Measurements from ENCODE around the gene RABAC1. TPM values are rescaled to one million over a fixed set of nuclear protein-coding genes. Genes with fewer than 3 reads are reported as not detected.

RABAC1 gene
- total RNA-seq, 1 experiment from 2014 or later, result 66.3 TPM

DNA sequence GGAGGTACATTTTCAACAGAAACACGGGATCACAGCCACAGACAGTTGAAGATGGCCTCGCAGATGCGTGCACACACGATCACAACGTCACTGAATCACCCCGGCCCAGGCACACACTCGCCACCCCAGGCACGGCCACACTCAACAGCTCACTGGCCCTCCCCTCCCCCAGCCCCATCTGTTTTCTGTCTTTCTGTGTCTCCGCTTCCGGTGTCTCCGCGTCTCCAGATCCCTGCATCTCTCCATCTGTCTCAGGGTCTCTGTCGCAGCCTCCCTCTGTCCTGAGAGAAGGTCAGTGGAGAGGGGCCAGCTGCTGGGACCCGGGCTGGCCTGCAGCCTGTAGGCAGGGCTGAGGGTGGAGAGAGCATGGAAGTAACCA, 38.7 kb upstream of the RABAC1 start:
- H3K27me3 ChIP-seq (ENCODE audit: insufficient read depth, low read length), result peaks cover 24% of the 10 kb centered on the region; the same call in 1 of the 2 replicates
- no peak overlapping the region for H3K4me3 ChIP-seq (replicated peaks in 1 of 2; ENCODE audit: low read depth in 1 of 2, low read length in 2 of 2)
- H3K9me3 ChIP-seq (ENCODE audit: control insufficient read depth in 1 of 2, insufficient read depth in 1 of 2, low read depth in 1 of 2, low read length in 2 of 2), result no peaks in the 10 kb centered on the region
- intact Hi-C loops (cut with micrococcal nuclease), result loop anchor here (1.0 to 10.0 kb wide), 2 partner anchors 25 to 97 kb away; no protein-coding TSS in a partner anchor
- no peaks in the 10 kb centered on the region for H4K20me1 ChIP-seq (ENCODE audit: insufficient read depth)
- H3K36me3 ChIP-seq (ENCODE audit: control insufficient read depth in 1 of 2, insufficient read depth in 2 of 2, low read length in 2 of 2), result no peaks in the 10 kb centered on the region
- H3K27ac ChIP-seq (ENCODE audit: low read depth, low read length), result no peak overlapping the region
- H2AFZ ChIP-seq (ENCODE audit: low read depth, low read length, poor library complexity, severe bottlenecking), result no peak overlapping the region
- BruUV-seq (replicated peaks), result no TSS peak
- ATAC-seq (no peak), DNase-seq (ENCODE audit: low read depth, low spot score) (no peak)
- TF ChIP-seq EZH2 (IDR thresholded peaks at IDR 0.05), result no peak
- no peak for TF ChIP-seq CBX3 (IDR thresholded peaks at IDR 0.05; ENCODE audit: low read depth)
- TF ChIP-seq, protein P1, sequence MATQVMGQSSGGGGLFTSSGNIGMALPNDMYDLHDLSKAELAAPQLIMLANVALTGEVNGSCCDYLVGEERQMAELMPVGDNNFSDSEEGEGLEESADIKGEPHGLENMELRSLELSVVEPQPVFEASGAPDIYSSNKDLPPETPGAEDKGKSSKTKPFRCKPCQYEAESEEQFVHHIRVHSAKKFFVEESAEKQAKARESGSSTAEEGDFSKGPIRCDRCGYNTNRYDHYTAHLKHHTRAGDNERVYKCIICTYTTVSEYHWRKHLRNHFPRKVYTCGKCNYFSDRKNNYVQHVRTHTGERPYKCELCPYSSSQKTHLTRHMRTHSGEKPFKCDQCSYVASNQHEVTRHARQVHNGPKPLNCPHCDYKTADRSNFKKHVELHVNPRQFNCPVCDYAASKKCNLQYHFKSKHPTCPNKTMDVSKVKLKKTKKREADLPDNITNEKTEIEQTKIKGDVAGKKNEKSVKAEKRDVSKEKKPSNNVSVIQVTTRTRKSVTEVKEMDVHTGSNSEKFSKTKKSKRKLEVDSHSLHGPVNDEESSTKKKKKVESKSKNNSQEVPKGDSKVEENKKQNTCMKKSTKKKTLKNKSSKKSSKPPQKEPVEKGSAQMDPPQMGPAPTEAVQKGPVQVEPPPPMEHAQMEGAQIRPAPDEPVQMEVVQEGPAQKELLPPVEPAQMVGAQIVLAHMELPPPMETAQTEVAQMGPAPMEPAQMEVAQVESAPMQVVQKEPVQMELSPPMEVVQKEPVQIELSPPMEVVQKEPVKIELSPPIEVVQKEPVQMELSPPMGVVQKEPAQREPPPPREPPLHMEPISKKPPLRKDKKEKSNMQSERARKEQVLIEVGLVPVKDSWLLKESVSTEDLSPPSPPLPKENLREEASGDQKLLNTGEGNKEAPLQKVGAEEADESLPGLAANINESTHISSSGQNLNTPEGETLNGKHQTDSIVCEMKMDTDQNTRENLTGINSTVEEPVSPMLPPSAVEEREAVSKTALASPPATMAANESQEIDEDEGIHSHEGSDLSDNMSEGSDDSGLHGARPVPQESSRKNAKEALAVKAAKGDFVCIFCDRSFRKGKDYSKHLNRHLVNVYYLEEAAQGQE (IDR thresholded peaks at IDR 0.05; ENCODE audit: low read depth), result no peak
- TF ChIP-seq, protein P2, sequence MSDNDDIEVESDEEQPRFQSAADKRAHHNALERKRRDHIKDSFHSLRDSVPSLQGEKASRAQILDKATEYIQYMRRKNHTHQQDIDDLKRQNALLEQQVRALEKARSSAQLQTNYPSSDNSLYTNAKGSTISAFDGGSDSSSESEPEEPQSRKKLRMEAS (IDR thresholded peaks at IDR 0.05), result no peak
- no peak for TF ChIP-seq SRF (IDR thresholded peaks at IDR 0.05; ENCODE audit: low read depth)
- TF ChIP-seq TCF7L2 (IDR thresholded peaks at IDR 0.05; ENCODE audit: borderline replicate concordance, extremely low read depth, insufficient read depth, insufficient read length), result no peak
- no peak for TF ChIP-seq RAD21 (IDR thresholded peaks at IDR 0.05; ENCODE audit: low read depth)
- TF ChIP-seq, protein P3, sequence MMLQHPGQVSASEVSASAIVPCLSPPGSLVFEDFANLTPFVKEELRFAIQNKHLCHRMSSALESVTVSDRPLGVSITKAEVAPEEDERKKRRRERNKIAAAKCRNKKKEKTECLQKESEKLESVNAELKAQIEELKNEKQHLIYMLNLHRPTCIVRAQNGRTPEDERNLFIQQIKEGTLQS (IDR thresholded peaks at IDR 0.05), result no peak
- TF ChIP-seq CEBPB (IDR thresholded peaks at IDR 0.05; ENCODE audit: low read depth), result no peak
- no peak for TF ChIP-seq ZNF274 (IDR thresholded peaks at IDR 0.05; ENCODE audit: low read depth, low read length)
- TF ChIP-seq FOSL1 (IDR thresholded peaks at IDR 0.05; ENCODE audit: low read depth), result no peak
- ChIA-PET CTCF (interaction anchor here (1.3 to 1.8 kb wide), 5 partner anchors 25 to 104 kb away, joined by 3 to 7 read pairs (median 4); partner anchors contain the start of gene RABAC1), RAD21 (ENCODE audit: low non-redundant PET in 1 of 2, low total read pairs in 2 of 2, uncharacterized antibody in 2 of 2, unreplicated experiment in 2 of 2) (no interaction called here), POLR2A (no interaction called here)
- peaks cover 4 to 21% of the 10 kb centered on the region in 2 experiments; a peak in 3 of 4 replicates for H3K4me1 ChIP-seq (ENCODE audit: control insufficient read depth in 1 of 2, insufficient read depth in 2 of 2, low read length in 2 of 2)
- no peaks in the 10 kb centered on the region for H3K9me2 ChIP-seq (ENCODE audit: insufficient read depth)
- H3K4me2 ChIP-seq (ENCODE audit: low read length), result peak overlapping the region; percentile 54
- H3K79me2 ChIP-seq (ENCODE audit: insufficient read depth, low read length), result no peaks in the 10 kb centered on the region
- no peak overlapping the region for H3K9ac ChIP-seq (ENCODE audit: low read length)

Measured in HCT116 (cell line).